Fibroblast of skin of scalp (primary cell): ENCODE results near the gene SH3RF2. TPM values are rescaled to one million over a fixed set of nuclear protein-coding genes. Genes with fewer than 3 reads are reported as not detected.
"Not testable (repeated sequence)": the region's sequence is repeated elsewhere in the genome, so short reads cannot be mapped to it uniquely, and the experiment has no call there.

Source experiments
- DNase-seq: peaks from one replicate; pipeline ENCODE4 v3.0.0-alpha.2; 2013
- polyA plus RNA-seq, 2 experiments: library from polyadenylated mRNA; unstranded; fragments of 120-200 nt; gene quantifications; one replicate each; pipeline ENCODE4 v1.2.1, GENCODE V29; 2013; ENCODE audit not compliant: insufficient read length in 2 of 2

Gene SH3RF2, protein sequence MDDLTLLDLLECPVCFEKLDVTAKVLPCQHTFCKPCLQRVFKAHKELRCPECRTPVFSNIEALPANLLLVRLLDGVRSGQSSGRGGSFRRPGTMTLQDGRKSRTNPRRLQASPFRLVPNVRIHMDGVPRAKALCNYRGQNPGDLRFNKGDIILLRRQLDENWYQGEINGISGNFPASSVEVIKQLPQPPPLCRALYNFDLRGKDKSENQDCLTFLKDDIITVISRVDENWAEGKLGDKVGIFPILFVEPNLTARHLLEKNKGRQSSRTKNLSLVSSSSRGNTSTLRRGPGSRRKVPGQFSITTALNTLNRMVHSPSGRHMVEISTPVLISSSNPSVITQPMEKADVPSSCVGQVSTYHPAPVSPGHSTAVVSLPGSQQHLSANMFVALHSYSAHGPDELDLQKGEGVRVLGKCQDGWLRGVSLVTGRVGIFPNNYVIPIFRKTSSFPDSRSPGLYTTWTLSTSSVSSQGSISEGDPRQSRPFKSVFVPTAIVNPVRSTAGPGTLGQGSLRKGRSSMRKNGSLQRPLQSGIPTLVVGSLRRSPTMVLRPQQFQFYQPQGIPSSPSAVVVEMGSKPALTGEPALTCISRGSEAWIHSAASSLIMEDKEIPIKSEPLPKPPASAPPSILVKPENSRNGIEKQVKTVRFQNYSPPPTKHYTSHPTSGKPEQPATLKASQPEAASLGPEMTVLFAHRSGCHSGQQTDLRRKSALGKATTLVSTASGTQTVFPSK
- polyA plus RNA-seq (2013, experiment 1 of 2; ENCODE audit: insufficient read length): 0.42 TPM
- 1.3 TPM for polyA plus RNA-seq (2013, experiment 2 of 2; ENCODE audit: insufficient read length)

- peak; percentile 84 for DNase-seq
These were observed at the start of gene SH3RF2 for GRCh38 chr5:145936401-145937131. Gene SH3RF2, plus strand, starts transcription at chr5:145936578. Its CDS starts 1,351 bp downstream, at chr5:145937929.

DNA sequence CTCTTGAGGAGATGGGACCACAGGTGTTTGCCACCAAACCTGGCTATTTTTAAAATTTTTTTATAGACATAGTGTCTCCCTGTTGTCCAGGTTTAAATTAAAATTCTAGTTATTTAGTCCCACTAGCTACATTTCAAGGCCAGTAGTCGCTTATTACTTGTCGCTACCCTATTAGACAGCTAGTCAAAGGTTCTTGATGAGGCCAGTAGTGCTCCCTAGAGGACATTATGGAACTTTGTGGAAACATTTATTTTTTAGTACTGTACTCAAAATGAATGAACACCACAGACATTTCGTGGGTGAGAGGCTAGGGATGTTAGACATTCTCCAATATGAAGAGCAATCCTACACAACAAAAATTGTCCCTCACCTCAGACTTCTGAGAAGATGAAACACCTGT, 49.2 kb upstream of the SH3RF2 start:
- DNase-seq: no peak

DNA sequence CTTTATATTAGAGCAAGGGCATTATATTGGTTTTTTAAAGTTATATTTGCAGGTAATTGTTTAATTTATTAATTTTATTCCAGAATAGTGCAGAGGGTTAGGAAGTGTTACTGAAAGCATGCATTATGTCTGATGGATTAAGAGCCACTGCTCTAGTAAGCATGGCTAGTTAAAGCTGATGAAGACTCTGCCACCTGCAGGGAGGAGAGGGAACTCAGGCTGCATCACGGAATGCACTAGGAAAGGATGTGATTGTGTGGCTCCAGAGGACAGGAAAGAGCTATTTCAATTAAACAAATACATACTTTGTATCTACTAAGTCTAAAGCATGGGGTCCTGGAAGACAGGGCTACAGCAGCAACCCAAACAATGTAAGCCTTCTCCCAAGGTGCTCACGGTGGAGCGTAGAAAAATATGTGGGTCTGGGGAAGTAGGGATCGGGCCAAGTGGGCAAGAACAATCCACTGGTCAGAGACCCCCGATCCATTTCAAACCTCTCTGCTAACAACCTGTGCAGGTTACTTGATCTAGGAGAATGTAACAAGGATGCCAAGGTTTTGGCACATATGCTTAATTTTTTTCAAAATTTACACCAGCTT, 48.3 kb upstream of the SH3RF2 start:
- DNase-seq: peak; percentile 50

- DNase-seq: no peak
These were observed 46.8 kb upstream of the SH3RF2 start for GRCh38 chr5:145889611-145890010.

DNA sequence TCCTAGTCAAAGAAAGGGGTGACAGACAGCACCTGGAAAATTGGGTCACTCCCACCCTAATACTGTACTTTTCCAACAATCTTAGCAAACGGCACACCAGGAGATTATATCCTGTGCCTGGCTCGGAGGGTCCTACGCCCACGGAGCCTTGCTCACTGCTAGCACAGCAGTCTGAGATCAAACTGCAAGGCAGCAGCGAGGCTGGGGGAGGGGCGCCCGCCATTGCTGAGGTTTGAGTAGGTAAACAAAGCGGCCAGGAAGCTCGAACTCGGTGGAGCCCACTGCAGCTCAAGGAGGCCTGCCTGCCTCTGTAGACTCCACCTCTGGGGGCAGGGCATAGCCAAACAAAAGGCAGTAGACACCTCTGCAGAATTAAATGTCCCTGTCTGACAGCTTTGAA, 45.0 kb upstream of the SH3RF2 start:
- DNase-seq: not testable (repeated sequence)

GRCh38 chr5:145898171-145898570, 38.2 kb upstream of the SH3RF2 start:
- DNase-seq: no peak

- DNase-seq: peak; percentile 27
These were observed 34.0 kb upstream of the SH3RF2 start for GRCh38 chr5:145902421-145902820.

DNA sequence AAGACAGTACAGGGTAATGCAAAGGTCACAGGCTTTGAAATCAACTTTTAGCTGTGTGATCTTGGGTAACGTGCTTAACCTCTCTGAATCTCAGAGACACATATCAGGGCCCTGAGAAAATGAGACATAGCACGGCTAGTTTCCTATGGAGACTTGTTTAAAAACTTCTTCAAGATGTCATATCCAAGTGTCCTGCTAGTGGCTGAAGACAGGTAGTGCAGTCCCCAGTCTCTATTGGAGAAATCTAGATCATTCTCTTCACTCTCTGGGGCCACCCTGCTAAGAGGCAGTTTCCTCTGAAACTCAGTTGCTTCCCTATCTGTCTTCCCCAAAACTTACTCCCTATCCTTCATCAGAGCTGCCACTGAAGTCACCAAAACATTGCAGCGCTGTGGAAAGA, 33.3 kb upstream of the SH3RF2 start:
- DNase-seq: peak; percentile 7

DNA sequence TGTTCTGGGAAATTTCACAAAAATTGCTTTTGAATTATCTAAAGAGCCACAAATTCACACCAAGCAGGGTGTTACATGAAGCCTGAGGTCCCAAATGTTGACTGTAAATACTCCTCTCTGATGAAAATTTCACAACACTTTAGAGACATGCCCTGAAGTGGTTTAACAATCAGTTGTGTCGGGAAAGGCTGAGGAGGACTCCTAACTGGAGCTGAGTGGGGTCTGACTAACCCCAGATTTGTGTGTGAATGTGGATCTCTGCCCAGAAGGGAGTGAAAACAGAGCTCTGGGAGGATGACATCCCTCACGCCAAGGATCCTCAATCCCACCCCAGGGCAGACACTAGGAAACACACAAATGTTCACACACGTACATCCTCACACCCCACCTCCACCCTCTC, 32.5 kb upstream of the SH3RF2 start:
- peak; percentile 47 for DNase-seq

DNA sequence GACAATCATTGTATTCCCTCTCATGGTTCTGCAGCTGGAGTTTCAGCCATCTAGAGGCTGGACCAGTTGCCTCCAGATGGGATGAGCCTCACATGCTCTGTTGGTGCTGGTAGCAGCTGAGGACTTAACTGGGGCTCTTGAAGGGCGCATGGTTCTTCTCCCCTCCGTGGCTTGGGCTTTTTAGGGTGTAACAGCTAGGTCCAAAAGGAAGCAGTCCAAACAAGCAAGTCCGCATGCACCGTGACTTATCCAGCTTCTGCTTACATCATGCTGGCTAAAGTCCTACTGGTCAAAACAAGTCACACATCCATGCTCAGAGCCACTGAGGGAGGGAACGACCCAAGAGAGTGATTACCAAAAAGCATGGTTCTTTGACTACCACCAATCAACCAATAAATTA, 31.6 kb upstream of the SH3RF2 start:
- DNase-seq: no peak

DNA sequence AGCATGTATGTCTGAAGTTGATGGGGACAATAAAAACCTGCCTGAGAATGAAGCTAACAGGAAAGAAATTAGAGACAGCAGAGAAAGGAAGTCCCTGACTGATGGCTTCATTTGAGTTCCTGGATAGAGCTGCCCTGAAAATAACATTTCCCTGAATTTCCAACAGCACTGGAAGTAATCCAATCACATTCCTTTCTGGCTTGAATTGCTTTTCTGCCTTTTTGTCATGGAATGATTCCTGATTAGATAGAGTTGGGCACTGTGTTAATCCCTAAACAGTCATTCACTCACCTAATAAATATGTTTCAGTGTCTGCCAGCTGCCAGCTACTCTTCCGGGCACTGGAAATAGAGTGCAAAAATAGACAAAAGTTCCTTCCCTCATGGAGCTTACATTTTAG, 30.0 kb upstream of the SH3RF2 start:
- peak; percentile 27 for DNase-seq

DNA sequence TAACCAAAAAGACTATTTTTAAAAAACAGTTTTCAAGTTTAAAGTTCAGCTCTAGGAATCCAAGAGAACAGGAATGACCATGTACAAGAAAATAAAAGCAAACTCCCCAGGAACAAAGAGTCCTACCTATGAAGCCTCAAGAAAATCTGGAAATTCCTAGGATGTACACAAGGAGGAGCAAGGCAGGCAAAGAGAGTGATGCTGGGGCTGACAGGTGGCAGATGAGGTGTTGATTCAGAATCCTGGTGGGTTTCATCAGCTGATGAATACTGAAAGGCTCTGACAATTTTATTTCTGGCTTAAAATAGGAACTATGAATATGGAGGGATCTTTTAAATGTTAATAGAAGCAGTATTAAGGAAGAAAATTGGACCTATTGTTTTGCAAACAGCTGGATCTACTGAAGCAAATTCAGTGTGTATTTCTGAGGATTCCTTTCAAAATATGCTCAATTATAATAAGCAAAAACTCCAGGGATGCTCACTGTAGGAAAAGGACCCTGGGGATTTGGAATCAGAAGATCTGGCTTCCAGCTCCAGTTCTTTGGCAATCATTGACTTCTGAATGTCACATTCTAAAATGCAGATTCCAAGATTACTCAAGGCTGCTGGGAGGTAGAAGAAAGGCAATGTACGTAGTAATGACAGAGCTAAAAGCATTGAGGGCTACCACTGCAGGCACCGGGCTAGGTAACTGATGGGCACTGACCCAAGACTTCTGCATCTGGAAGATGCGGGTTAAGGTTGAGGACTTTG, 28.0 kb upstream of the SH3RF2 start:
- DNase-seq: no peak

DNA sequence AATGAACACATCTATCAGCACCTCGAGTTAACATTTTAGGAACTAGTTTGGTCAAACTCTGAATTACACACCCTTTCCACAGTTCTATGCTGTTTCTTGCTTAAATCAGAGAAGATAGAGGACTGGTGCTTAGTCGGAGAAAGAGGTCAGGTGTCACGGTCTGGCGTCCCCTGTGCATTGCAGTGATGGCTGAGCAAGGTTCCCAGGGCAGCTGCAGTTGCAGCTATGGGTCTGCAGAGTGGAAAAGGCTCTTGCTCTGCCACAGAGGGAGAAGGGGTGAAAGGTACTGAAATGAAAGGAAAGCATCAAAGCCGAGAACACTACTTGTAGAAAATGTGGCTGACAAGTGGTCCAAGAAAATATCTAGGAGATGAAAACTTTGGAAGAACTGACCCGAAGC, 25.2 kb upstream of the SH3RF2 start:
- DNase-seq: no peak

DNA sequence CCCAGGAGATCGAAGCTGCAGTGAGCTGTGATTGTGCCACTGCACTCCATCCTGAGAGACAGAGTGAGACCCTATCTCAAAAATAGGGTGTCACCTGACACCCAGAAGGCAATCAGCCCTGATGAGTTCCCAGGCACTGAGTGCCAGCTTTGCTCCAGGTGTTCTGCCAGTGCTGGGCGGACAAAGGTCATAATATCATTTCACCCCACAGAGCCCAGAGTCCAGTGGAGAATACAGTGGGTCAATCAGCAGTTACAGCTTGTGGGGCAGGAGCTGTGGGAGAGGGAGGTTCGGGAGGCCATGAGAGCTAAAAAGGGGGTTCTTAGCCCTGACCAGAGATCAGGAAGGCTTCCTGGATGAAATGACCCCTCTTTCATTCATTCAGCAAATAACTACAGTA, 24.4 kb upstream of the SH3RF2 start:
- DNase-seq: no peak

DNA sequence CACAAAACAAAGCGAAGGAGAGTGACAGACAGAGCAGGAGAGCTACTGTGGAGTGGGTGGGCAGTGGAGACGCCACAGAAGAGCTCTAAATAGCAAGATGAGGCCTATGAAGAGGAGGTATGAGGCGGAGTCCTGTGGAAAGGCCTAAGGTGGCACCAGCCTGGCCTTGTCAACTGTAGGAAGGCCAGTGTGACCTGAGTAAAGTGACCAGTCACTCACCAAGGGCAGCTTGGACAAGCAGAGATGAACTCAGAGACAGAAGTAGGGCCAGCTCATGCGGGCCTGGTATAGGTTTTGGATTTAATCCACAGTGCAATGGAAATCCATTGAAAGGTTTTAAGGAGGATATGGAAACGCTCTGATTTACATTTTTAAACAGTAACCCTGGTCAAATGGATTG, 23.8 kb upstream of the SH3RF2 start:
- DNase-seq: no peak

- no peak for DNase-seq
These were observed 22.7 kb upstream of the SH3RF2 start for GRCh38 chr5:145913701-145914100.

- no peak for DNase-seq
These were observed 20.3 kb upstream of the SH3RF2 start for GRCh38 chr5:145915970-145916638.

DNA sequence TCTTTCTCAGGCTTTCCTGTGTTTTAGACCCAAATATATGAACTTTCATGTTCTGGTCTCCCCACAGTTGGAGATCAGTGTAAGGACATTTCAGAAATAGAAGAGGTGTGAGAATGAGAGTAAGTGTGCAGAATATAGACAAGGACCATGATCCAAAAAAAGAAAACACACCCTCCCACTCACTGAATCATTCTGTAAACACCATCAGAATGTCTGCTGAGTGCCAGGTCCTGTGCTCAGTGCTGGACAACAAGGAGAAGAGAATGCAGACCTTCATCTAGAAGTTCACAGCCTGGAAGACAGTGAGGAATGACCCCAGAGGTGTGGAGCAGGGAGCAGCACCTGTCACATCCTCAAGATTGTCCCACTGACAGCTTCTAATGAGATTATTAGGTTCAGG, 19.1 kb upstream of the SH3RF2 start:
- no peak for DNase-seq

- no peak for DNase-seq
These were observed 18.0 kb upstream of the SH3RF2 start for GRCh38 chr5:145918397-145918796.

GRCh38 chr5:145919413-145919812, 17.0 kb upstream of the SH3RF2 start:
- no peak for DNase-seq

DNA sequence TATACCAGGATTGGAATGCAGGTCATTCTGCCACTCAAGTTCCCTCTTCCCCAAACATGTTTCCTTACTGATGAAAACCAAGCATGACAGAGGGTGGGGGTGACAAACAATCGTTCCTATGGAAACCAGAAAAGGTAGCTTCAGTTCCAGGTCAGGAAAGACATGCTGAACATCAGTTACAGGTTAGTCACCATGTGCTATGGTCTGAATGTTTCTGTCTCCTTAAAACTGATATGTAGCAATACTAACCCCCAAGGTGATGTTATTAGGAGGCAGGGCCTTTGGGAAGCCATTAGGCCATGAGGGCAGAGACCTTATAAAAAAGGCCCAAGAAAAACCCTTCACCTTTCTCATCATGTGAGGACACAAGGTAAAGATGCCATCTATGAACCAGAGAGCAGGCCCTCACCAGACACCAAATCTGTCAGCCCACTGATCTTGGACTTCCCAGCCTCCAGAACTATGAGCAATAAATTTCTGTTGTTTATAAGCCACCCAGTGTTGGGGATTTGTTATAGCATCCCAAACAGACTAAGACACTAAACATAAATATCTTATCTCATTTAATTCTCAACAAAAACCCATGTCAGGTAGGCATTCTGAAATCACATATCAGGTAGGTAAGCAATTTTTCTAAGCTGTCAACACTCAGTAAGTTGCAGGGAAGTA, 15.7 kb upstream of the SH3RF2 start:
- DNase-seq: no peak
